Gastrocnemius medialis (tissue), 4 donors: ENCODE results near the gene ST7L. TPM values are rescaled to one million over a fixed set of nuclear protein-coding genes. Genes with fewer than 3 reads are reported as not detected.

ENCODE experiments used
- ATAC-seq, 2 donors: fragments of 150-250 bp; one replicate each; pipeline ENCODE4 v1.9.1; 2016
- DNase-seq, 2 donors: peaks; one replicate each; pipeline ENCODE4 v3.0.0-alpha.2; 2019
- H3K27ac ChIP-seq, 4 donors: fragments of 200-600 bp; sonication (generic); 1 replicate in 1 of 4; 2 replicates in 3 of 4; pipeline ENCODE4 v1.5.1; 2016 to 2018; ENCODE audit warnings: mild to moderate bottlenecking in 2 of 4, moderate library complexity in 1 of 4
- H3K27me3 ChIP-seq, 3 donors: fragments of 200-600 bp; sonication (generic) in 2 of 3; 1 replicate in 1 of 3; 2 replicates in 2 of 3; pipeline versions ENCODE4 v1.5.1 to v1.6.0; 2016 to 2019; ENCODE audit warnings: mild to moderate bottlenecking in 1 of 3, moderate library complexity in 1 of 3
- H3K36me3 ChIP-seq, 2 donors: fragments of 200-600 bp; sonication (generic) in 1 of 2; one replicate each; pipeline ENCODE4 v1.5.1; 2017 to 2018
- H3K4me1 ChIP-seq, 2 donors: fragments of 200-600 bp; sonication (generic) in 1 of 2; one replicate each; pipeline ENCODE4 v1.5.1; 2016 to 2017; ENCODE audit warnings: mild to moderate bottlenecking in 2 of 2
- H3K4me3 ChIP-seq, 4 donors: fragments of 200-600 bp; sonication (generic) in 3 of 4; 1 replicate in 1 of 4; 2 replicates in 3 of 4; pipeline ENCODE4 v1.5.1; 2016 to 2019; ENCODE audit warnings: mild to moderate bottlenecking in 2 of 4
- H3K9me3 ChIP-seq, 3 donors: fragments of 200-600 bp; sonication (generic) in 2 of 3; 1 replicate in 1 of 3; 2 replicates in 2 of 3; pipeline ENCODE4 v1.5.1; 2016 to 2019
- POLR2A ChIP-seq, 2 donors: fragments of 450-650 bp; IDR thresholded peaks; one replicate each; pipeline ENCODE4 v1.6.1; 2017; ENCODE audit warnings: antibody characterized with exemption in 2 of 2, mild to moderate bottlenecking in 2 of 2, moderate library complexity in 2 of 2
- in situ Hi-C, 4 donors: fragments of 200-750 bp; cut with MboI; loops; one replicate each; pipeline versions ENCODE4 v1.15.0 to v1.8.0; 2017; ENCODE audit warnings: low sequenced_read_pairs in 4 of 4
- intact Hi-C: fragments of 100-400 bp; cut with DNase I; formaldehyde crosslinking; loops from one replicate; pipeline ENCODE4 v1.15.1; 2023; ENCODE audit warnings: low total_unique reads
- total RNA-seq, 4 donors: library from RNA; depleted of rRNA; stranded (reverse); fragments of >200 nt; gene quantifications; one replicate each; pipeline versions ENCODE4 v1.1.0 to v1.2.3, GENCODE V29; 2016
- TF ChIP-seq, protein P1 (sequence below), 5 experiments: fragments of 450-650 bp in 3 of 5; fragments of 200-600 bp in 2 of 5; sonication (generic) in 2 of 5; IDR thresholded peaks in 4 of 5; conservative IDR thresholded peaks in 1 of 5; 1 replicate in 4 of 5; 2 replicates in 1 of 5; pipeline ENCODE4 v1.5.1; 2016 to 2019; ENCODE audit warnings: antibody characterized with exemption in 5 of 5, mild to moderate bottlenecking in 3 of 5, moderate library complexity in 3 of 5

The ST7L gene
- total RNA-seq, 4 donors from 2014 or later, result 9.6 to 16.7 (median 15.0) TPM

DNA sequence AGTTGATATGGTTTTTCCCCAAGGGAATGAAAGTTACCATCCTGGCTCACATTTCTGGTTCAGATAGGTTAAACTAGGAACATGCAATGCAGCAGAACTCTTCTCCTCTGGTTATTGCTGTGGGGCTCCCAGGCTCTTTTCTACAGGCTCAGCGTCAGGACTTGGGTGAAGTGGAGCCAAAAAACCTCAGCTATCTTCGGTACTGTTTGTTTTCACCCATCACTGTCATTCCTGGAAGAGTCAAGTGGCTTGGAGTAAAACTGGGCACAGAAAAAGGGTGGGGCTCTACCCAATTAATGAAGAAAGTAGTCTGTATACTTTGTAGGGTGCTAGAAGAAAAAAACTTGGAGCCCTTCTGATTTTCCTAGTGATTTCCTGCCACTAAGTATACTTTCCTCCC, 100.8 kb downstream of the ST7L start:
- no peak overlapping the region for H3K27ac ChIP-seq
- TF ChIP-seq, protein P1, sequence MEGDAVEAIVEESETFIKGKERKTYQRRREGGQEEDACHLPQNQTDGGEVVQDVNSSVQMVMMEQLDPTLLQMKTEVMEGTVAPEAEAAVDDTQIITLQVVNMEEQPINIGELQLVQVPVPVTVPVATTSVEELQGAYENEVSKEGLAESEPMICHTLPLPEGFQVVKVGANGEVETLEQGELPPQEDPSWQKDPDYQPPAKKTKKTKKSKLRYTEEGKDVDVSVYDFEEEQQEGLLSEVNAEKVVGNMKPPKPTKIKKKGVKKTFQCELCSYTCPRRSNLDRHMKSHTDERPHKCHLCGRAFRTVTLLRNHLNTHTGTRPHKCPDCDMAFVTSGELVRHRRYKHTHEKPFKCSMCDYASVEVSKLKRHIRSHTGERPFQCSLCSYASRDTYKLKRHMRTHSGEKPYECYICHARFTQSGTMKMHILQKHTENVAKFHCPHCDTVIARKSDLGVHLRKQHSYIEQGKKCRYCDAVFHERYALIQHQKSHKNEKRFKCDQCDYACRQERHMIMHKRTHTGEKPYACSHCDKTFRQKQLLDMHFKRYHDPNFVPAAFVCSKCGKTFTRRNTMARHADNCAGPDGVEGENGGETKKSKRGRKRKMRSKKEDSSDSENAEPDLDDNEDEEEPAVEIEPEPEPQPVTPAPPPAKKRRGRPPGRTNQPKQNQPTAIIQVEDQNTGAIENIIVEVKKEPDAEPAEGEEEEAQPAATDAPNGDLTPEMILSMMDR (IDR thresholded peaks at IDR 0.05 in 4 of 5, conservative IDR thresholded peaks at IDR 0.05 in 1 of 5), result no peak
- no peak for TF ChIP-seq POLR2A (IDR thresholded peaks at IDR 0.05)
- in situ Hi-C loops (no loop called here), intact Hi-C loops (no loop called here)
- H3K4me1 ChIP-seq, result no peaks in the 10 kb centered on the region
- no peak overlapping the region for H3K4me3 ChIP-seq
- no peaks in the 10 kb centered on the region for H3K27me3 ChIP-seq
- no peaks in the 10 kb centered on the region for H3K36me3 ChIP-seq
- no peak for ATAC-seq
- H3K9me3 ChIP-seq, result no peaks in the 10 kb centered on the region
- DNase-seq, result no peak

DNA sequence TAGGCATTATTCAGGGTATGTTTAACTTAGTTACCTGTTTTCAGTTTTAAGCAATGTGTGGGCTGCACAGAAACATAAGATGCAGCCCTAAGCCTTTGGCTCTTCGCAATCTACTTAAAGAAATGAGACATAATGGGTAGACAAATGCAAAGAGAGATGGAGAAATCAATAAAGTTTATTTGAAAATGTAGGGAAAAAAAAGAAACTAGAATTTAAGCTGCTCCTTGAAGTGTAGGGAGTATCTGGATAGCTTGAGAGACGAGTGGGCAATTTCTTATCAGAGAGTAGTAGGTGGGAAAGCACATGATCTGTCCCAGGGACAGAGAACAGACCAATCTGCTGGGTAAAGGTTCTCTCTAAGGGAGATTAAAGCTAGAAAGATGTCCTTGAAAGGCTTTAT, 101.3 kb downstream of the ST7L start:
- no peak for ATAC-seq
- in situ Hi-C loops (no loop called here), intact Hi-C loops (no loop called here)
- no peak overlapping the region for H3K4me3 ChIP-seq
- no peaks in the 10 kb centered on the region for H3K36me3 ChIP-seq
- H3K27ac ChIP-seq, result no peak overlapping the region
- H3K4me1 ChIP-seq, result no peaks in the 10 kb centered on the region
- TF ChIP-seq, protein P1 (IDR thresholded peaks at IDR 0.05 in 4 of 5, conservative IDR thresholded peaks at IDR 0.05 in 1 of 5), result no peak
- no peak for TF ChIP-seq POLR2A (IDR thresholded peaks at IDR 0.05)
- DNase-seq, result no peak
- no peaks in the 10 kb centered on the region for H3K9me3 ChIP-seq
- H3K27me3 ChIP-seq, result no peaks in the 10 kb centered on the region

DNA sequence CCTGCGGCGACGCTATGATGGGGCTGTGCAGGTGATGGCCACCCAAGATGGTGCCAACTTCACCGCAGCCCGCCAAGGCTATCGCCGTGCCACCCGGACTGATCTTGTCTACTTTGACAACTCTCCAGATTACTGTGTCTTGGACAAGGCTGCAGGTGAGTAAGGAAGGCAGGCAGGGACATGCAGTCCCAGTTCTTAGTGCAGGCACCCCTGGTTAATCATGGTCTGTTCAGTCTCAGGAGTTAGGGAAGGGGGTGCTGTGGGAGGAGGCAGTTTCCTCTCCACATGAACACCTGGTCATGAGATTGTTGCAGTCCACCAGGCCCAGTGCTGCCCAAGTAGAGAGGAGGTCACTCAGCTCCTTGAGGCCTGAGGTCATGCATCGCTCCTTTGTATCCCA, 101.7 kb downstream of the ST7L start:
- intact Hi-C loops, result no loop called here
- DNase-seq (no peak), ATAC-seq (no peak)
- H3K27ac ChIP-seq, result no peak overlapping the region
- no peaks in the 10 kb centered on the region for H3K9me3 ChIP-seq
- TF ChIP-seq, protein P1 (IDR thresholded peaks at IDR 0.05 in 4 of 5, conservative IDR thresholded peaks at IDR 0.05 in 1 of 5), result no peak
- no peak for TF ChIP-seq POLR2A (IDR thresholded peaks at IDR 0.05)
- no peaks in the 10 kb centered on the region for H3K36me3 ChIP-seq
- no peaks in the 10 kb centered on the region for H3K4me1 ChIP-seq
- no peaks in the 10 kb centered on the region for H3K27me3 ChIP-seq
- H3K4me3 ChIP-seq, result no peak overlapping the region
- in situ Hi-C loops, result no loop called here

DNA sequence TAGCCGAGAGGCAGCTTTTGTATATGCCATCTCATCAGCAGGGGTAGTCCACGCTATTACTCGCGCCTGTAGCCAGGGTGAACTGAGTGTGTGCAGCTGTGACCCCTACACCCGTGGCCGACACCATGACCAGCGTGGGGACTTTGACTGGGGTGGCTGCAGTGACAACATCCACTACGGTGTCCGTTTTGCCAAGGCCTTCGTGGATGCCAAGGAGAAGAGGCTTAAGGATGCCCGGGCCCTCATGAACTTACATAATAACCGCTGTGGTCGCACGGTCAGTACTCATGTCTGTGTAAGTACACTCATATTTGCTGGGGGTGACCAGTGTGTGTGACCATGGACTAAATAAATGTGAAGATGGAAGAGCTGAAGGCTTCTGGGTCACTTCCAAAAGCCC, 102.8 kb downstream of the ST7L start:
- intact Hi-C loops, result no loop called here
- no peak for ATAC-seq

More for the DNA sequence above, 102.8 kb downstream of the ST7L start:
- Histone ChIP-seq H3K27ac (no peak overlapping the region), H3K36me3 (no peaks in the 10 kb centered on the region), H3K4me3 (no peak overlapping the region), H3K4me1 (no peaks in the 10 kb centered on the region), H3K27me3 (no peaks in the 10 kb centered on the region), H3K9me3 (no peaks in the 10 kb centered on the region)
- in situ Hi-C loops, result no loop called here
- DNase-seq, result no peak
- TF ChIP-seq, protein P1 (IDR thresholded peaks at IDR 0.05 in 4 of 5, conservative IDR thresholded peaks at IDR 0.05 in 1 of 5), result no peak
- TF ChIP-seq POLR2A (IDR thresholded peaks at IDR 0.05), result no peak
